ENCODE measurements around the gene CFAP100.
A peak's percentile ranks its signal among the peaks of the same experiment; 100 is the strongest.

CFAP100 gene

GRCh38 chr3:126357295-126358037 lies 37.2 kb upstream of the CFAP100 start, which contains the start of gene KLF15:
Gene KLF15 (minus strand): TSS chr3:126357408. CDS start chr3:126352922, 4,486 bp downstream.
- peak; percentile 83 to 95 (median 92) for DNase-seq

GRCh38 chr3:126358038-126358815 lies 36.5 kb upstream of the CFAP100 start:
- DNase-seq, result peak; percentile 50 to 65 (median 62)

GRCh38 chr3:126358816-126359181 lies 35.9 kb upstream of the CFAP100 start:
- no peak for DNase-seq

- no peak for DNase-seq
Measured at GRCh38 chr3:126360046-126360713, 34.5 kb upstream of the CFAP100 start.

- DNase-seq, result no peak
Measured at GRCh38 chr3:126360714-126361060, 34.0 kb upstream of the CFAP100 start.

- DNase-seq, result no peak
Measured at GRCh38 chr3:126361211-126361610, 33.5 kb upstream of the CFAP100 start.

- DNase-seq, result no peak
Measured at GRCh38 chr3:126364130-126364695, 30.5 kb upstream of the CFAP100 start.

- DNase-seq, result peak in 2 of 4 experiments; percentile 19 to 22
Measured at GRCh38 chr3:126364731-126365301, 29.9 kb upstream of the CFAP100 start.

GRCh38 chr3:126365351-126366277 lies 29.1 kb upstream of the CFAP100 start:
- DNase-seq, result no peak

- no peak for DNase-seq
Measured at GRCh38 chr3:126367316-126367805, 27.3 kb upstream of the CFAP100 start.

GRCh38 chr3:126369490-126369889 lies 25.2 kb upstream of the CFAP100 start:
- DNase-seq, result no peak

- DNase-seq, result no peak
Measured at GRCh38 chr3:126370055-126370454, 24.7 kb upstream of the CFAP100 start.

GRCh38 chr3:126370606-126371005 lies 24.1 kb upstream of the CFAP100 start:
- no peak for DNase-seq

GRCh38 chr3:126371096-126371705 lies 23.5 kb upstream of the CFAP100 start:
- DNase-seq, result no peak

GRCh38 chr3:126372413-126373145 lies 22.1 kb upstream of the CFAP100 start:
- no peak for DNase-seq

GRCh38 chr3:126373146-126373613 lies 21.5 kb upstream of the CFAP100 start:
- no peak for DNase-seq

GRCh38 chr3:126373682-126374601 lies 20.8 kb upstream of the CFAP100 start:
- DNase-seq, result no peak

GRCh38 chr3:126375835-126376331 lies 18.8 kb upstream of the CFAP100 start:
- no peak for DNase-seq

GRCh38 chr3:126376444-126376843 lies 18.3 kb upstream of the CFAP100 start:
- DNase-seq, result peak in 2 of 4 experiments; percentile 29 to 32
